Lower lobe of right lung (tissue), 2 donors: ENCODE results near the gene GBP6. TPM values are rescaled to one million over a fixed set of nuclear protein-coding genes. Genes with fewer than 3 reads are reported as not detected.

Experiments used
- ATAC-seq, 2 donors: fragments of 200-7000 bp; cut with Tn5 transposase; one replicate each; pipeline ENCODE4 v1.9.1; 2020 to 2022; ENCODE audit warnings: mild to moderate bottlenecking in 2 of 2, moderate library complexity in 2 of 2
- DNase-seq: peaks from one replicate; pipeline ENCODE4 v3.0.0-alpha.2; 2020
- H3K27ac ChIP-seq: fragments of 200-600 bp; one replicate; pipeline ENCODE4 v1.8.0; 2022
- H3K27me3 ChIP-seq: fragments of 200-600 bp; one replicate; pipeline ENCODE4 v1.8.0; 2022; ENCODE audit warnings: low read depth
- H3K36me3 ChIP-seq: fragments of 200-600 bp; one replicate; pipeline ENCODE4 v1.8.0; 2022; ENCODE audit warnings: mild to moderate bottlenecking
- H3K4me1 ChIP-seq: fragments of 200-600 bp; one replicate; pipeline ENCODE4 v1.8.0; 2022
- H3K4me3 ChIP-seq: fragments of 200-600 bp; one replicate; pipeline ENCODE4 v1.8.0; 2022; ENCODE audit warnings: mild to moderate bottlenecking
- H3K9me3 ChIP-seq: fragments of 200-600 bp; one replicate; pipeline ENCODE4 v1.8.0; 2022
- CTCF ChIP-seq: fragments of 200-600 bp; IDR thresholded peaks from one replicate; pipeline ENCODE4 v1.8.0; 2022; ENCODE audit warnings: antibody characterized with exemption, mild to moderate bottlenecking
- intact Hi-C: fragments of 100-400 bp; cut with DNase I; formaldehyde crosslinking; loops from one replicate; pipeline ENCODE4 v1.11.0; 2022
- total RNA-seq: library from RNA; stranded (reverse); fragmentation: NEBNext Ultra II Directional; extraction: Animal tissue kit (Norgen Biotek cat#: 25700); gene quantifications from one replicate; pipeline ENCODE4 v1.2.1, GENCODE V29; 2021
- donor health status: DM: no; HTN: yes; CAD: no; lungs with severe emphysema.

The GBP6 gene
- total RNA-seq, 1 donor from 2014 or later, result 0.68 TPM

DNA sequence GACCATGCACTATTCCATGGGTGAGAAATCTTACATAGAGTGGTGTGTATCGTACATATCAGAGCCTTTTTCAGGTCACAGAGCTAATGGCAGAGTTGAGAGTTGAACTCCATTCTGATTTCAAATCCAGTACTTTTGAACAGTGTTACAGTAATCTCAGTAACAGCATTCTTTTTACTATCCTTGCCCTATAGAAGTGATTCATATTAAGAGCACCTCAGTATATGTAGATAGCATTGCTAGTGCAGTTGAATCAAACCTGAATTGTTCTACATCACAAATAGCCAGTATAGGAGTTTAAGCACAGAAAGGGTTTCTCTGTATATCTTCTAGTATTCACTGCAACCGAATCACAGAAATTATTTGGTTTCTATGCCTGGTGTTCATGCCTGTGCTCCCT, 11.4 kb upstream of the GBP6 start:
- no peak for ATAC-seq
- Histone ChIP-seq H3K36me3 (no peaks in the 10 kb centered on the region), H3K27ac (no peak overlapping the region), H3K9me3 (no peaks in the 10 kb centered on the region), H3K4me3 (no peak overlapping the region), H3K27me3 (no peaks in the 10 kb centered on the region), H3K4me1 (no peaks in the 10 kb centered on the region)
- no peak for DNase-seq
- no peak for TF ChIP-seq CTCF
- intact Hi-C loops, result no loop called here

DNA sequence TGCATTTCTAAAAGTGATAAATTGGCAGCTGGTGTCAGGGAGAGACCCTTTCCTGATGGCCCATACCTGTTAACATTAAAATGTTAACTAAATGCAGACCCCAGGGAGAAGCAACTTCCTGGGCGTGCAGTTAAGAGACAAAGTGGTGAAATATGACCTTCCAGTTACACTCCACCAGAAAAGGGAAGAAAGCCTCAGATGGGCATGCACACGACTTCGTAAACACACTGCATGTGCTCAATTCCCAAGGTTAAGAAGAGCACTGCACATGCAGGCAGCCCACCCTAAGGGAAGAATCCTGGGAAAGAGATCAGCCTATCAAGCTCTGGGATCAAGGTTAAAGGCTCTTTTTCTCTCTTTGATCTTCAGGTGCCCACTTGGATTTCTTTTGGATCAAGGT, 9.7 kb upstream of the GBP6 start:
- intact Hi-C loops, result no loop called here
- no peaks in the 10 kb centered on the region for H3K36me3 ChIP-seq
- H3K27ac ChIP-seq, result no peak overlapping the region
- no peak for DNase-seq
- no peaks in the 10 kb centered on the region for H3K9me3 ChIP-seq
- peak in 1 of 2 donors; percentile 27 for ATAC-seq
- no peak for TF ChIP-seq CTCF
- no peaks in the 10 kb centered on the region for H3K27me3 ChIP-seq
- no peak overlapping the region for H3K4me3 ChIP-seq
- peaks cover 7% of the 10 kb centered on the region for H3K4me1 ChIP-seq

DNA sequence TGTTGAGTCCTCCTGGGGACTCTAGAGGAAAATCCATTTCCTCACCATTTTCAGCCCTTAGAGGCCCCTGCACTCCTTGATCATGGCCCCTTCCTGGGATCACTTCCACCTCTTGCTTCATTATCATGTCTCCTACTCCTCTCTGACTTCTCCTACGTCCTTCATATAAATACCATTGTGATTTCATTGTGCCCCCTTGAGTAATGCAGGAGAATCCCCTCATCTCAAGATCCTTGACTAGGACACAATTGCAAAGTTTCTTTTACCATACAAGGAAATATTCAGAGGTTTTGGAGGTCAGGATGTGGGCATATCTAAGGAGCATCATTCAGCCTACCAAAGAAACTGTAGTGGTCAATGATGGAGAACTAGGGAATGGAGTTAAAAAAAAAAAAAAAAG, 8.8 kb upstream of the GBP6 start:
- Histone ChIP-seq H3K9me3 (no peaks in the 10 kb centered on the region), H3K4me1 (peaks cover 7% of the 10 kb centered on the region), H3K27ac (no peak overlapping the region), H3K36me3 (no peaks in the 10 kb centered on the region), H3K4me3 (no peak overlapping the region), H3K27me3 (no peaks in the 10 kb centered on the region)
- no peak for TF ChIP-seq CTCF
- intact Hi-C loops, result no loop called here
- ATAC-seq (no peak), DNase-seq (no peak)

- no peak for TF ChIP-seq CTCF
These were observed 7.0 kb upstream of the GBP6 start for GRCh38 chr1:89356658-89357400.

DNA sequence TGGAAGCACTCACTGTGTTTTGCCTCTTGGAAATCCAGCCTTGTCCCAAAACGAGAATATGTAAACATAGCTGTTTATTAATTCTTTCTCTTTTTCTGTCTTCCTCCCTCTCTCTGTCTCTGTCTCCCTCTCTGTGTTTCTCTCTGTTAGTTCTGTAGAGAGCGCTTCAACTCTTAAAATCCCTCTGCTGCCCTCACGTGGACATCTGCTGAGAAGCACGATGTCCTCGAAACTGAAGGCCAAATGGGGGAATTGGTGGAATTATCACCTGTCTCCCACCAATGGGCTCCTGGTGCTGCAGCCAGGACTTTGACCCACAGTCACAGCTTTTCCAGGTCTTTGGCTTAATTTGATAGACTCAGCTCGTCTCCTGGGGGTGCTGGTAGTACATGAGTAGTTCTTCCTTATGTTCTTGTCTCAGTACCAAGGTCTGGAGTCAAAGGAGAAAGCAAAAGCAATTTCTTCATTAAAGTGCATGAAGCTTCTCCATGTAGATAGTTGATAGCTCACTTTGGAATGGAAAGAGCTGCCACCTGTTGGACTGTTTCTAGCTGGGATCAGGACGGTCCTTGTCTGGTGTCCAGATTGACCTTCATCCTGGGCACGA, 5.5 kb upstream of the GBP6 start:
- no peak overlapping the region for H3K4me3 ChIP-seq
- H3K9me3 ChIP-seq, result no peaks in the 10 kb centered on the region
- peak overlapping the region; percentile 8 for H3K27ac ChIP-seq
- peak; percentile 81 for DNase-seq
- H3K27me3 ChIP-seq, result no peaks in the 10 kb centered on the region
- H3K4me1 ChIP-seq, result peaks cover 12% of the 10 kb centered on the region
- TF ChIP-seq CTCF, result peak; percentile 86
- intact Hi-C loops, result no loop called here
- ATAC-seq, result peak; percentile 90
- H3K36me3 ChIP-seq, result no peaks in the 10 kb centered on the region

More at GRCh38 chr1:89356658-89357400, 7.0 kb upstream of the GBP6 start:
- Histone ChIP-seq H3K4me3 (no peak overlapping the region), H3K9me3 (no peaks in the 10 kb centered on the region), H3K27me3 (no peaks in the 10 kb centered on the region), H3K4me1 (peaks cover 7% of the 10 kb centered on the region), H3K36me3 (no peaks in the 10 kb centered on the region), H3K27ac (no peak overlapping the region)
- ATAC-seq (no peak), DNase-seq (no peak)
- intact Hi-C loops, result no loop called here
